IPS DF 4.7 (cell line): ENCODE measurements around the gene M1AP.
"Not testable (repeated sequence)": the region's sequence is repeated elsewhere in the genome, so short reads cannot be mapped to it uniquely, and the experiment has no call there.

Experiments
- DNase-seq: peaks from one replicate; pipeline ENCODE4 v3.0.0-alpha.2; 2013; ENCODE audit warnings: low spot score; ENCODE audit errors: extremely low read depth

The M1AP gene

GRCh38 chr2:74566754-74567085 is 81.4 kb downstream of the M1AP start:
- DNase-seq, result no peak

GRCh38 chr2:74566076-74566753 is 81.9 kb downstream of the M1AP start:
- no peak for DNase-seq

- no peak for DNase-seq
Observed at GRCh38 chr2:74564222-74564621, 83.9 kb downstream of the M1AP start.

GRCh38 chr2:74562126-74562775 is 85.9 kb downstream of the M1AP start:
- DNase-seq, result no peak

- DNase-seq, result not testable (repeated sequence)
Observed at GRCh38 chr2:74561022-74561421, 87.1 kb downstream of the M1AP start.

GRCh38 chr2:74560591-74560990 is 87.5 kb downstream of the M1AP start:
- DNase-seq, result no peak

- no peak for DNase-seq
Observed at GRCh38 chr2:74559912-74560311, 88.2 kb downstream of the M1AP start.

- DNase-seq, result no peak
Observed at GRCh38 chr2:74558284-74559230, 89.6 kb downstream of the M1AP start.

GRCh38 chr2:74556831-74557370 is 91.2 kb downstream of the M1AP start:
- no peak for DNase-seq

GRCh38 chr2:74556159-74556558 is 92.0 kb downstream of the M1AP start:
- DNase-seq, result no peak

GRCh38 chr2:74555610-74556103 is 92.5 kb downstream of the M1AP start:
- no peak for DNase-seq

- no peak for DNase-seq
Observed at GRCh38 chr2:74554820-74555531, 93.2 kb downstream of the M1AP start.

GRCh38 chr2:74553892-74554819 is 94.0 kb downstream of the M1AP start, which contains the start of the genes DOK1 and LOXL3:
Gene DOK1, plus strand, starts transcription at chr2:74554720. Its CDS starts 35 bp downstream, at chr2:74554755.
Gene LOXL3, minus strand, starts transcription at chr2:74553942. Its CDS starts 1,308 bp downstream, at chr2:74552634.
- no peak for DNase-seq

GRCh38 chr2:74552914-74553811 is 95.0 kb downstream of the M1AP start:
- DNase-seq, result no peak

GRCh38 chr2:74551942-74552913 is 95.9 kb downstream of the M1AP start:
- no peak for DNase-seq

GRCh38 chr2:74551530-74551929 is 96.6 kb downstream of the M1AP start:
- DNase-seq, result no peak

- no peak for DNase-seq
Observed at GRCh38 chr2:74550231-74550630, 97.9 kb downstream of the M1AP start.
